Esophagus muscularis mucosa (tissue), 4 donors: ENCODE results near the gene GIMAP5. TPM values are rescaled to one million over a fixed set of nuclear protein-coding genes. Genes with fewer than 3 reads are reported as not detected.
"Not testable (repeated sequence)": the region's sequence is repeated elsewhere in the genome, so short reads cannot be mapped to it uniquely, and the experiment has no call there.

Source experiments
- DNase-seq: peaks from one replicate; pipeline ENCODE4 v3.0.0-alpha.2; 2017; ENCODE audit errors: extremely low spot score
- H3K27ac ChIP-seq, 4 donors: fragments of 200-600 bp; sonication (generic); replicated peaks in 1 of 4; 1 replicate in 3 of 4; 2 replicates in 1 of 4; pipeline ENCODE4 v1.5.1; 2016 to 2019; ENCODE audit warnings: mild to moderate bottlenecking in 1 of 4
- H3K27me3 ChIP-seq, 4 donors: fragments of 200-600 bp; sonication (generic); one replicate each; pipeline versions ENCODE4 v1.5.1 to v1.6.0; 2016 to 2019
- H3K36me3 ChIP-seq, 4 donors: fragments of 200-600 bp; sonication (generic); one replicate each; pipeline ENCODE4 v1.5.1; 2016 to 2019
- H3K4me1 ChIP-seq, 4 donors: fragments of 200-600 bp; sonication (generic); one replicate each; pipeline ENCODE4 v1.5.1; 2016 to 2019
- H3K4me3 ChIP-seq, 4 donors: fragments of 200-600 bp; sonication (generic); 1 replicate in 2 of 4; 2 replicates in 2 of 4; pipeline ENCODE4 v1.5.1; 2016 to 2019; ENCODE audit warnings: mild to moderate bottlenecking in 4 of 4, moderate library complexity in 1 of 4
- H3K9me3 ChIP-seq, 4 donors: fragments of 200-600 bp; sonication (generic); 1 replicate in 3 of 4; 2 replicates in 1 of 4; pipeline ENCODE4 v1.5.1; 2016 to 2019
- CTCF ChIP-seq, 3 experiments: fragments of 200-600 bp in 2 of 3; fragments of 450-650 bp in 1 of 3; sonication (generic) in 2 of 3; IDR thresholded peaks; one replicate each; pipeline ENCODE4 v1.5.1; 2017 to 2019; ENCODE audit warnings: antibody characterized with exemption in 3 of 3, mild to moderate bottlenecking in 2 of 3, moderate library complexity in 1 of 3
- EP300 ChIP-seq: sonication (generic); formaldehyde crosslinking; IDR thresholded peaks from one replicate; pipeline ENCODE4 v1.6.1; 2017; ENCODE audit warnings: antibody characterized with exemption
- POLR2A ChIP-seq: fragments of 450-650 bp; IDR thresholded peaks from one replicate; pipeline ENCODE4 v1.6.1; 2017; ENCODE audit warnings: antibody characterized with exemption, moderate library complexity, mild to moderate bottlenecking, low read depth
- POLR2AphosphoS5 ChIP-seq, 2 donors: sonication (generic); formaldehyde crosslinking; IDR thresholded peaks; one replicate each; pipeline ENCODE4 v1.6.1; 2017; ENCODE audit warnings: antibody characterized with exemption in 2 of 2
- WGBS: methylation state at CpG from one replicate; pipeline ENCODE4 v1.1.5; 2018; 5-methylcytosine and 5-hydroxymethylcytosine counted together
- intact Hi-C: fragments of 100-400 bp; cut with DNase I; formaldehyde crosslinking; loops from one replicate; pipeline ENCODE4 v1.15.1; 2023
- total RNA-seq, 4 donors: library from RNA; depleted of rRNA; stranded (reverse); fragments of >200 nt; gene quantifications; one replicate each; pipeline versions ENCODE4 v1.1.0 to v1.2.1, GENCODE V29; 2016

Gene GIMAP5
- total RNA-seq, 4 donors from 2014 or later, result 26.9 to 48.2 (median 28.6) TPM

- no peak for TF ChIP-seq POLR2A
- TF ChIP-seq EP300, result no peak
- no peak for TF ChIP-seq CTCF (IDR thresholded peaks at IDR 0.05)
- TF ChIP-seq POLR2AphosphoS5 (IDR thresholded peaks at IDR 0.05), result no peak
- intact Hi-C loops, result loop anchor here (2.0 kb wide), 1 partner anchor 305 kb away; the partner anchor contains the start of gene GIMAP8
- Histone ChIP-seq H3K4me3 (no peak overlapping the region), H3K27me3 (no peaks in the 10 kb centered on the region), H3K36me3 (no peaks in the 10 kb centered on the region), H3K4me1 (peaks cover 4 to 27% (median 25%) of the 10 kb centered on the region in 4 donors), H3K27ac (peak overlapping the region in 3 of 4 donors; percentile 28 to 54 (median 40)), H3K9me3 (no peaks in the 10 kb centered on the region)
- 88% methylated on average over 3 of the region's 3 CpGs for WGBS
- DNase-seq, result no peak
These were observed 18.9 kb downstream of the GIMAP5 start for GRCh38 chr7:150756166-150756565.

- 41% methylated on average over 1 of the region's 1 CpG for WGBS
- intact Hi-C loops, result loop anchor here (2.0 kb wide), 1 partner anchor 306 kb away; the partner anchor contains the start of gene GIMAP8
- H3K9me3 ChIP-seq, result no peaks in the 10 kb centered on the region
- no peaks in the 10 kb centered on the region for H3K27me3 ChIP-seq
- H3K4me1 ChIP-seq, result peaks cover 4 to 27% (median 21%) of the 10 kb centered on the region in 4 donors
- H3K4me3 ChIP-seq, result no peak overlapping the region
- DNase-seq, result no peak
- no peaks in the 10 kb centered on the region for H3K36me3 ChIP-seq
- H3K27ac ChIP-seq, result no peak overlapping the region
- TF ChIP-seq POLR2AphosphoS5 (IDR thresholded peaks at IDR 0.05) (no peak), CTCF (IDR thresholded peaks at IDR 0.05) (peak; percentile 31 to 43 (median 34))
These were observed 19.6 kb downstream of the GIMAP5 start for GRCh38 chr7:150756858-150757257.

- intact Hi-C loops, result no loop called here
- no peak for TF ChIP-seq CTCF (IDR thresholded peaks at IDR 0.05)
- no peak for TF ChIP-seq POLR2A
- TF ChIP-seq EP300, result no peak
- no peak for TF ChIP-seq POLR2AphosphoS5 (IDR thresholded peaks at IDR 0.05)
- WGBS, result 76% methylated on average over 1 of the region's 1 CpG
These were observed 22.3 kb downstream of the GIMAP5 start for GRCh38 chr7:150759479-150759878.

GRCh38 chr7:150766334-150766709, 29.1 kb downstream of the GIMAP5 start:
- no peak overlapping the region for H3K27ac ChIP-seq
- H3K9me3 ChIP-seq, result no peaks in the 10 kb centered on the region
- TF ChIP-seq POLR2AphosphoS5 (IDR thresholded peaks at IDR 0.05) (no peak), CTCF (IDR thresholded peaks at IDR 0.05) (no peak), EP300 (no peak), POLR2A (no peak)
- no peaks in the 10 kb centered on the region for H3K36me3 ChIP-seq
- intact Hi-C loops, result no loop called here
- no peaks in the 10 kb centered on the region for H3K27me3 ChIP-seq
- H3K4me1 ChIP-seq, result no peaks in the 10 kb centered on the region
- no peak for DNase-seq
- no peak overlapping the region for H3K4me3 ChIP-seq

More at GRCh38 chr7:150759479-150759878, 22.3 kb downstream of the GIMAP5 start:
- Histone ChIP-seq H3K4me1 (peaks cover 0 to 15% (median 12%) of the 10 kb centered on the region in 4 donors), H3K9me3 (no peaks in the 10 kb centered on the region), H3K27me3 (no peaks in the 10 kb centered on the region), H3K4me3 (no peak overlapping the region), H3K27ac (no peak overlapping the region), H3K36me3 (no peaks in the 10 kb centered on the region)
- DNase-seq, result no peak

- intact Hi-C loops, result loop anchor here (10.0 kb wide), 3 partner anchors 105 to 245 kb away; no protein-coding TSS in a partner anchor
- H3K27me3 ChIP-seq, result no peaks in the 10 kb centered on the region
- no peak overlapping the region for H3K27ac ChIP-seq
- WGBS, result 90% methylated on average over 4 of the region's 4 CpGs
- TF ChIP-seq POLR2A (no peak), CTCF (IDR thresholded peaks at IDR 0.05) (no peak), EP300 (no peak), POLR2AphosphoS5 (IDR thresholded peaks at IDR 0.05) (no peak)
- H3K9me3 ChIP-seq, result peaks cover 0 to 11% (median 4%) of the 10 kb centered on the region in 4 donors
- H3K36me3 ChIP-seq, result no peaks in the 10 kb centered on the region
- no peak overlapping the region for H3K4me3 ChIP-seq
- no peak for DNase-seq
- no peaks in the 10 kb centered on the region for H3K4me1 ChIP-seq
These were observed 32.5 kb downstream of the GIMAP5 start for GRCh38 chr7:150769768-150770167.

GRCh38 chr7:150774131-150774530, 36.9 kb downstream of the GIMAP5 start:
- not testable (repeated sequence) for H3K27ac ChIP-seq, DNase-seq, H3K4me3 ChIP-seq, H3K27me3 ChIP-seq, H3K4me1 ChIP-seq, H3K36me3 ChIP-seq
- 85% methylated on average over 1 of the region's 1 CpG for WGBS
- peaks cover 0 to 11% (median 4%) of the 10 kb centered on the region in 4 donors for H3K9me3 ChIP-seq
- intact Hi-C loops, result loop anchor here (10.0 kb wide), 3 partner anchors 101 to 241 kb away; no protein-coding TSS in a partner anchor
